ENCODE data around the gene KAT5. TPM values are rescaled to one million over a fixed set of nuclear protein-coding genes. Genes with fewer than 3 reads are reported as not detected.

KAT5 gene
- total RNA-seq, 1 experiment from 2014 or later = 56.6 TPM

DNA sequence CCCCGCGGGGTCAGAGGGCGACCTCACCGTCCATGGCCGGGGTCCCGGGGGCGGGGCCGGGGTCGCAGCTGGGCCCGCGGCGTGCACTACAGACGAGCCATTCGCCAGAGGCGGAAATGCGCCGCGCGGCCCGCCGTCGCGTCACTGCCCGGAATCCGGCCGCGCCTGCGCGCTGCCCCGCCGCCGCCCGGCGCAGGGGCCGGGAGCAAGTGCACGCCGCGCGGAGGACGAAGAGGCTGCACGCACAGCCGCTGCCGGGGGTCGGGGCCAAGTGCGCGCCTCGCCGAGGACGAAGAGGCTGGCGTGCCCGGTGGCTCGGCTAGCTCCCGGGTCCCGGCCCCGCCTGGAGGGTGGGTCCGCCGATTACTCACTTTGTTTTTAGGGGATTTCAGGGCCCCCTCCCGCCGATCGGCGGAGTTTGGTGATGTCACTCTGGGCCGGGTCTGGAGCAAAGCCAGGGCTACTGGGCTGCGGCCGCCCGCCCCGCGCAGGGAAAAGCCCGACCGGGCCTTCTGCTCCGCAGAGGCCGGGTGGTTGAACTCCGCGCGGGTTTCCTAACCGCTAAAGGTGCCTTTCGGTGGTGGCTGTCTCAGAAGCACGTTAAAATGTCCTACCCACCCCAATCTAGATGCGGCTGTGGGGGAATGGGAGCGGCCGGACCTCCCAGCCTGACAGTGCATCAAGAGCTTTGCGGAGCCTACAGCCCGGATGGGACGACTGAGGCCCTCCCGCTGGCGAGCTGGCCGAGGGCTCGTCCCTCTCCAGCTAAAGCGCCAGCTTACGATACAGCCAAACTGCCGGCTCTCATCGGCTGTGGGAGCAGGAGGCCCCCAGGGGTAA lies 49.0 kb upstream of the KAT5 start, which contains the start of gene RELA (continued):
- TF ChIP-seq NR3C1 (CRISPR knock-in tag; conservative IDR thresholded peaks at IDR 0.05; ENCODE audit: low read depth) (no peak), MXD4 (CRISPR knock-in tag; IDR thresholded peaks at IDR 0.05; ENCODE audit: borderline replicate concordance) (no peak), TP53 (CRISPR knock-in tag; IDR thresholded peaks at IDR 0.05) (peak; percentile 51; the same call in 1 of the 2 replicates), CREM (CRISPR knock-in tag; IDR thresholded peaks at IDR 0.05) (peak; percentile 84), TEAD1 (CRISPR knock-in tag; IDR thresholded peaks at IDR 0.05) (peak; percentile 70), IRF2 (CRISPR knock-in tag; IDR thresholded peaks at IDR 0.05; ENCODE audit: borderline replicate concordance, low read depth) (no peak), ZNF396 (CRISPR knock-in tag; IDR thresholded peaks at IDR 0.05; ENCODE audit: borderline replicate concordance) (no peak), GTF2I (CRISPR knock-in tag; conservative IDR thresholded peaks at IDR 0.05) (no peak), GABPB1 (CRISPR knock-in tag; IDR thresholded peaks at IDR 0.05) (peak; percentile 62; the same call in 1 of the 2 replicates), NR1H2 (CRISPR knock-in tag; IDR thresholded peaks at IDR 0.05) (no peak), ZNF263 (CRISPR knock-in tag; IDR thresholded peaks at IDR 0.05; ENCODE audit: low read depth) (no peak), ATF1 (CRISPR knock-in tag; IDR thresholded peaks at IDR 0.05) (no peak), TEAD4 (CRISPR knock-in tag; IDR thresholded peaks at IDR 0.05) (peak; percentile 47; the same call in 1 of the 2 replicates), SOX15 (CRISPR knock-in tag; IDR thresholded peaks at IDR 0.05) (no peak), OVOL2 (CRISPR knock-in tag; IDR thresholded peaks at IDR 0.05; ENCODE audit: borderline replicate concordance) (no peak), GRHL2 (CRISPR knock-in tag; IDR thresholded peaks at IDR 0.05; ENCODE audit: insufficient replicate concordance, severe bottlenecking) (no peak), NFE2L1 (CRISPR knock-in tag; IDR thresholded peaks at IDR 0.05) (no peak), NFATC4 (CRISPR knock-in tag; IDR thresholded peaks at IDR 0.05) (no peak), CBFB (CRISPR knock-in tag; IDR thresholded peaks at IDR 0.05; ENCODE audit: low read depth) (0 out of 2 replicates have a peak, but pooled peaks have one; percentile 40), RELA (CRISPR knock-in tag; IDR thresholded peaks at IDR 0.05; ENCODE audit: borderline replicate concordance) (no peak), ZNF138 (CRISPR knock-in tag; conservative IDR thresholded peaks at IDR 0.05) (no peak)
- TF ChIP-seq, protein P1, sequence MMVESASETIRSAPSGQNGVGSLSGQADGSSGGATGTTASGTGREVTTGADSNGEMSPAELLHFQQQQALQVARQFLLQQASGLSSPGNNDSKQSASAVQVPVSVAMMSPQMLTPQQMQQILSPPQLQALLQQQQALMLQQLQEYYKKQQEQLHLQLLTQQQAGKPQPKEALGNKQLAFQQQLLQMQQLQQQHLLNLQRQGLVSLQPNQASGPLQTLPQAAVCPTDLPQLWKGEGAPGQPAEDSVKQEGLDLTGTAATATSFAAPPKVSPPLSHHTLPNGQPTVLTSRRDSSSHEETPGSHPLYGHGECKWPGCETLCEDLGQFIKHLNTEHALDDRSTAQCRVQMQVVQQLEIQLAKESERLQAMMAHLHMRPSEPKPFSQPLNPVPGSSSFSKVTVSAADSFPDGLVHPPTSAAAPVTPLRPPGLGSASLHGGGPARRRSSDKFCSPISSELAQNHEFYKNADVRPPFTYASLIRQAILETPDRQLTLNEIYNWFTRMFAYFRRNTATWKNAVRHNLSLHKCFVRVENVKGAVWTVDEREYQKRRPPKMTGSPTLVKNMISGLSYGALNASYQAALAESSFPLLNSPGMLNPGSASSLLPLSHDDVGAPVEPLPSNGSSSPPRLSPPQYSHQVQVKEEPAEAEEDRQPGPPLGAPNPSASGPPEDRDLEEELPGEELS (CRISPR knock-in tag; IDR thresholded peaks at IDR 0.05) = peak; percentile 88; the same call in 1 of the 2 replicates
- TF ChIP-seq, protein P2, sequence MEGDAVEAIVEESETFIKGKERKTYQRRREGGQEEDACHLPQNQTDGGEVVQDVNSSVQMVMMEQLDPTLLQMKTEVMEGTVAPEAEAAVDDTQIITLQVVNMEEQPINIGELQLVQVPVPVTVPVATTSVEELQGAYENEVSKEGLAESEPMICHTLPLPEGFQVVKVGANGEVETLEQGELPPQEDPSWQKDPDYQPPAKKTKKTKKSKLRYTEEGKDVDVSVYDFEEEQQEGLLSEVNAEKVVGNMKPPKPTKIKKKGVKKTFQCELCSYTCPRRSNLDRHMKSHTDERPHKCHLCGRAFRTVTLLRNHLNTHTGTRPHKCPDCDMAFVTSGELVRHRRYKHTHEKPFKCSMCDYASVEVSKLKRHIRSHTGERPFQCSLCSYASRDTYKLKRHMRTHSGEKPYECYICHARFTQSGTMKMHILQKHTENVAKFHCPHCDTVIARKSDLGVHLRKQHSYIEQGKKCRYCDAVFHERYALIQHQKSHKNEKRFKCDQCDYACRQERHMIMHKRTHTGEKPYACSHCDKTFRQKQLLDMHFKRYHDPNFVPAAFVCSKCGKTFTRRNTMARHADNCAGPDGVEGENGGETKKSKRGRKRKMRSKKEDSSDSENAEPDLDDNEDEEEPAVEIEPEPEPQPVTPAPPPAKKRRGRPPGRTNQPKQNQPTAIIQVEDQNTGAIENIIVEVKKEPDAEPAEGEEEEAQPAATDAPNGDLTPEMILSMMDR (IDR thresholded peaks at IDR 0.05) = no peak
- TF ChIP-seq, protein P3, sequence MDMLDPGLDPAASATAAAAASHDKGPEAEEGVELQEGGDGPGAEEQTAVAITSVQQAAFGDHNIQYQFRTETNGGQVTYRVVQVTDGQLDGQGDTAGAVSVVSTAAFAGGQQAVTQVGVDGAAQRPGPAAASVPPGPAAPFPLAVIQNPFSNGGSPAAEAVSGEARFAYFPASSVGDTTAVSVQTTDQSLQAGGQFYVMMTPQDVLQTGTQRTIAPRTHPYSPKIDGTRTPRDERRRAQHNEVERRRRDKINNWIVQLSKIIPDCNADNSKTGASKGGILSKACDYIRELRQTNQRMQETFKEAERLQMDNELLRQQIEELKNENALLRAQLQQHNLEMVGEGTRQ (CRISPR knock-in tag; IDR thresholded peaks at IDR 0.05) = peak; percentile 39; the same call in 1 of the 2 replicates
- TF ChIP-seq, protein P4, sequence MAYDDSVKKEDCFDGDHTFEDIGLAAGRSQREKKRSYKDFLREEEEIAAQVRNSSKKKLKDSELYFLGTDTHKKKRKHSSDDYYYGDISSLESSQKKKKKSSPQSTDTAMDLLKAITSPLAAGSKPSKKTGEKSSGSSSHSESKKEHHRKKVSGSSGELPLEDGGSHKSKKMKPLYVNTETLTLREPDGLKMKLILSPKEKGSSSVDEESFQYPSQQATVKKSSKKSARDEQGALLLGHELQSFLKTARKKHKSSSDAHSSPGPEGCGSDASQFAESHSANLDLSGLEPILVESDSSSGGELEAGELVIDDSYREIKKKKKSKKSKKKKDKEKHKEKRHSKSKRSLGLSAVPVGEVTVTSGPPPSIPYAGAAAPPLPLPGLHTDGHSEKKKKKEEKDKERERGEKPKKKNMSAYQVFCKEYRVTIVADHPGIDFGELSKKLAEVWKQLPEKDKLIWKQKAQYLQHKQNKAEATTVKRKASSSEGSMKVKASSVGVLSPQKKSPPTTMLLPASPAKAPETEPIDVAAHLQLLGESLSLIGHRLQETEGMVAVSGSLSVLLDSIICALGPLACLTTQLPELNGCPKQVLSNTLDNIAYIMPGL (CRISPR knock-in tag; IDR thresholded peaks at IDR 0.05) = peak; percentile 37; the same call in 1 of the 2 replicates
- TF ChIP-seq, protein P5, sequence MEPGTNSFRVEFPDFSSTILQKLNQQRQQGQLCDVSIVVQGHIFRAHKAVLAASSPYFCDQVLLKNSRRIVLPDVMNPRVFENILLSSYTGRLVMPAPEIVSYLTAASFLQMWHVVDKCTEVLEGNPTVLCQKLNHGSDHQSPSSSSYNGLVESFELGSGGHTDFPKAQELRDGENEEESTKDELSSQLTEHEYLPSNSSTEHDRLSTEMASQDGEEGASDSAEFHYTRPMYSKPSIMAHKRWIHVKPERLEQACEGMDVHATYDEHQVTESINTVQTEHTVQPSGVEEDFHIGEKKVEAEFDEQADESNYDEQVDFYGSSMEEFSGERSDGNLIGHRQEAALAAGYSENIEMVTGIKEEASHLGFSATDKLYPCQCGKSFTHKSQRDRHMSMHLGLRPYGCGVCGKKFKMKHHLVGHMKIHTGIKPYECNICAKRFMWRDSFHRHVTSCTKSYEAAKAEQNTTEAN (CRISPR knock-in tag; IDR thresholded peaks at IDR 0.05) = no peak
- TF ChIP-seq, protein P6, sequence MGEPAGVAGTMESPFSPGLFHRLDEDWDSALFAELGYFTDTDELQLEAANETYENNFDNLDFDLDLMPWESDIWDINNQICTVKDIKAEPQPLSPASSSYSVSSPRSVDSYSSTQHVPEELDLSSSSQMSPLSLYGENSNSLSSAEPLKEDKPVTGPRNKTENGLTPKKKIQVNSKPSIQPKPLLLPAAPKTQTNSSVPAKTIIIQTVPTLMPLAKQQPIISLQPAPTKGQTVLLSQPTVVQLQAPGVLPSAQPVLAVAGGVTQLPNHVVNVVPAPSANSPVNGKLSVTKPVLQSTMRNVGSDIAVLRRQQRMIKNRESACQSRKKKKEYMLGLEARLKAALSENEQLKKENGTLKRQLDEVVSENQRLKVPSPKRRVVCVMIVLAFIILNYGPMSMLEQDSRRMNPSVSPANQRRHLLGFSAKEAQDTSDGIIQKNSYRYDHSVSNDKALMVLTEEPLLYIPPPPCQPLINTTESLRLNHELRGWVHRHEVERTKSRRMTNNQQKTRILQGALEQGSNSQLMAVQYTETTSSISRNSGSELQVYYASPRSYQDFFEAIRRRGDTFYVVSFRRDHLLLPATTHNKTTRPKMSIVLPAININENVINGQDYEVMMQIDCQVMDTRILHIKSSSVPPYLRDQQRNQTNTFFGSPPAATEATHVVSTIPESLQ (CRISPR knock-in tag; IDR thresholded peaks at IDR 0.05) = no peak
- TF ChIP-seq, protein P7, sequence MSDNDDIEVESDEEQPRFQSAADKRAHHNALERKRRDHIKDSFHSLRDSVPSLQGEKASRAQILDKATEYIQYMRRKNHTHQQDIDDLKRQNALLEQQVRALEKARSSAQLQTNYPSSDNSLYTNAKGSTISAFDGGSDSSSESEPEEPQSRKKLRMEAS (CRISPR knock-in tag; IDR thresholded peaks at IDR 0.05) = peak; percentile 43; the same call in 1 of the 2 replicates

Data from WTC11 (cell line).